ENCODE data around the gene TRPC6. TPM values are rescaled to one million over a fixed set of nuclear protein-coding genes. Genes with fewer than 3 reads are reported as not detected.

Gene TRPC6
- total RNA-seq, 2 donors from 2014 or later, result 1.1 to 4.1 TPM

DNA sequence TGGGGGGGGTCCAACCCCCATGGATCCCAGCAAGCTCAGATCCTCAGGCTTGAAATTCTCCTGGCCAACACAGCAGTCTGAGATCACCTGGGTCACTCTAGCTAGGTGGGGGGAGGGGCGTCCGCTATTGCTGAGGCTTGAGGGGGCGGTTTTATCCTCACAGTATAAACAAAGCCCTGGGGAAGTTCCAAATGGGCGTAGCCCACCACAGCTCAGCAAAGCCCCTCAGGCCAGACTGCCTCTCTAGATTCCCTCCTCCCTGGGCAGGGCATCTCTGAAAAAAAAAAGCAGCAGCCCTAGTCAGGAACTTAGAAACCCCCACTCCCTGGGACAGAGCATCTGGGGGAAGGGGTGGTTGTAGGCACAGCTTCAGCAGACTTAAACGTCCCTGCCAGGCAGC is 16.7 kb downstream of the TRPC6 start:
- no peak for DNase-seq (ENCODE audit: low spot score)

DNA sequence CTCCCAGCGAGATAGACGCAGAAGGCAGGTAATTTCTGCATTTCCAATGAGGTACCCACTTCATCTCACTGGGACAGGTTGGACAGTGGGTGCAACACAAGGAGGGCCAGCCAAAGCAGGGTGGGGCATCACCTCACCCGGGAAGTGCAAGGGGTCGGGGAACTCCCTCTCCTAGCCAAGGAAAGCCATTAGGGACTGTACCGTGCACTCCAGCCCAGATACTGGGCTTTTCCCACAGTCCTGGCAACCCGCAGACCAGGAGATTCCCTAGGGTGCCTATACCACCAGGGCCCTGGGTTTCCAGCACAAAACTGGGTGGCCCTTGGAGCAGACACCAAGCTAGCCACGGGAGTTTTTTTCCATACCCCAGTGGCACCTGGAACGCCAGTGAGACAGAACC is 17.2 kb downstream of the TRPC6 start:
- intact Hi-C loops (cut with DNase I), result no loop called here
- no peak overlapping the region for H3K27ac ChIP-seq
- no peaks in the 10 kb centered on the region for H3K9me3 ChIP-seq

More for the DNA sequence above, 16.7 kb downstream of the TRPC6 start:
- 57% methylated on average over 5 of the region's 5 CpGs for WGBS
- intact Hi-C loops (cut with DNase I), result no loop called here
- Histone ChIP-seq H3K36me3 (no peaks in the 10 kb centered on the region), H3K9me3 (no peaks in the 10 kb centered on the region), H3K27ac (no peak overlapping the region), H3K27me3 (replicated peaks; ENCODE audit: insufficient read depth) (no peaks in the 10 kb centered on the region), H3K4me3 (no peak overlapping the region), H3K4me1 (replicated peaks) (no peaks in the 10 kb centered on the region)
- no peak for TF ChIP-seq POLR2AphosphoS5 (IDR thresholded peaks at IDR 0.05)
- no peak for TF ChIP-seq POLR2A (IDR thresholded peaks at IDR 0.05)
- TF ChIP-seq CTCF (IDR thresholded peaks at IDR 0.05), result no peak

DNA sequence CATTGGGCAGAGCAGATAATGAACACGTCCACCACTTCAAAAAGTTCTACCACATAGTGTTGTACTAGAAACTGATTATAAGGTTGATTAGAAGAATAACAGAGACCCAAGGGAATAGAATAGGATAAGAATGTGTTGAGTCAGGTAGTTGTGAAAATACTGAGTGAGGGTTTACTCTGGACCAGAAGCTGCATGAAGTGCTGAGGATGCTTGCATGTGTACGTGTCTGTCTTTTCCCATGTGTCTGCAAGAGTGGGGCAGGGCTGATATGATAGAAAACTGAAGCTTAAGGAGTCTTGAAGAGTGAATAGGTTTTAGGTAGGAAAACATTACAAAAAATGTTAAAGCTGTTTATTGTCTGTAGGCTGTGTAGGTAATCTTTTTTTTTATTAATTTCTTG is 20.6 kb downstream of the TRPC6 start:
- Histone ChIP-seq H3K4me1 (replicated peaks) (no peaks in the 10 kb centered on the region), H3K4me3 (no peak overlapping the region), H3K27me3 (replicated peaks; ENCODE audit: insufficient read depth) (no peaks in the 10 kb centered on the region), H3K27ac (no peak overlapping the region), H3K36me3 (no peaks in the 10 kb centered on the region), H3K9me3 (no peaks in the 10 kb centered on the region)
- intact Hi-C loops (cut with DNase I), result no loop called here
- 90% methylated on average over 2 of the region's 2 CpGs for WGBS
- TF ChIP-seq POLR2A (IDR thresholded peaks at IDR 0.05) (no peak), POLR2AphosphoS5 (IDR thresholded peaks at IDR 0.05) (no peak), CTCF (IDR thresholded peaks at IDR 0.05) (no peak)
- DNase-seq (ENCODE audit: low spot score), result no peak

More for the DNA sequence above, 17.2 kb downstream of the TRPC6 start:
- DNase-seq (ENCODE audit: low spot score), result no peak
- Histone ChIP-seq H3K4me3 (no peak overlapping the region), H3K36me3 (no peaks in the 10 kb centered on the region), H3K4me1 (replicated peaks) (no peaks in the 10 kb centered on the region), H3K27me3 (replicated peaks; ENCODE audit: insufficient read depth) (no peaks in the 10 kb centered on the region)
- no peak for TF ChIP-seq POLR2A (IDR thresholded peaks at IDR 0.05)
- 77% methylated on average over 8 of the region's 8 CpGs for WGBS

- Histone ChIP-seq H3K27ac (no peak overlapping the region), H3K27me3 (replicated peaks; ENCODE audit: insufficient read depth) (no peaks in the 10 kb centered on the region), H3K36me3 (no peaks in the 10 kb centered on the region), H3K9me3 (no peaks in the 10 kb centered on the region), H3K4me1 (replicated peaks) (no peaks in the 10 kb centered on the region), H3K4me3 (no peak overlapping the region)
- intact Hi-C loops (cut with DNase I), result no loop called here
- DNase-seq (ENCODE audit: low spot score), result no peak
- WGBS, result 90% methylated on average over 4 of the region's 4 CpGs
- TF ChIP-seq POLR2A (IDR thresholded peaks at IDR 0.05) (no peak), CTCF (IDR thresholded peaks at IDR 0.05) (no peak)
Observed at GRCh38 chr11:101555366-101555765, 28.4 kb downstream of the TRPC6 start.

GRCh38 chr11:101553891-101554292 is 29.9 kb downstream of the TRPC6 start:
- no peaks in the 10 kb centered on the region for H3K9me3 ChIP-seq
- no peaks in the 10 kb centered on the region for H3K4me1 ChIP-seq (replicated peaks)
- no peak for DNase-seq (ENCODE audit: low spot score)
- 54% methylated on average over 3 of the region's 3 CpGs for WGBS
- TF ChIP-seq POLR2AphosphoS5 (IDR thresholded peaks at IDR 0.05) (no peak), CTCF (IDR thresholded peaks at IDR 0.05) (no peak), POLR2A (IDR thresholded peaks at IDR 0.05) (no peak)
- H3K4me3 ChIP-seq, result no peak overlapping the region
- no peaks in the 10 kb centered on the region for H3K27me3 ChIP-seq (replicated peaks; ENCODE audit: insufficient read depth)
- intact Hi-C loops (cut with DNase I), result no loop called here
- H3K36me3 ChIP-seq, result no peaks in the 10 kb centered on the region
- H3K27ac ChIP-seq, result no peak overlapping the region

All from prostate gland (tissue), 2 donors.